ENCODE results near the gene MDGA2.

DNA sequence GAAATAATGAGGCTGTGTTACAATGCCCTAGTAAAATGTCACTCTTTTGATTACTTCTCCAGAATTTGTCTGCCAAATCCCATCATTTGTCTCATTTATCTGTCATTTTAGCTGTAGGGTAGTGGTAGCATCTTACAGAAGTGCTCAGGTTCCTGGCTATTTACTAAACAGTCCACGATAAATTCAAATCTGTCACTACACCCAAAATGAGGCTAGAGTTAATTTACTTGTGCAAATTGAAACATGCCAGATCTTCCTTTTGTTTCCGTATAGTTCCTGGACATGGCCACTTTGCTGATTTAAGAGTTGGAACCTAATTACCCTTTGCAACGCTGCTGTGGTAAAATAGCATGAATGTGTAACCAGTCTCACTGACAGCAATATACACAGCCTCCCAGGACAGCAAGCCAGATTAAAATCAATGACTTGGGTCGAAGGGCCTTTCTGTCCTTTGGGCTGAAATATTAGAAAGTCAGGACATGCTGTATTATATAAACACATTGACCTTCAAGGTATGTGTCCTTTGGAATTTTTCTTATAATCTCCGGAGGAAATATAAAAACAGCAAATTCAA, 485.4 kb downstream of the MDGA2 start:
- TF ChIP-seq, protein P1, sequence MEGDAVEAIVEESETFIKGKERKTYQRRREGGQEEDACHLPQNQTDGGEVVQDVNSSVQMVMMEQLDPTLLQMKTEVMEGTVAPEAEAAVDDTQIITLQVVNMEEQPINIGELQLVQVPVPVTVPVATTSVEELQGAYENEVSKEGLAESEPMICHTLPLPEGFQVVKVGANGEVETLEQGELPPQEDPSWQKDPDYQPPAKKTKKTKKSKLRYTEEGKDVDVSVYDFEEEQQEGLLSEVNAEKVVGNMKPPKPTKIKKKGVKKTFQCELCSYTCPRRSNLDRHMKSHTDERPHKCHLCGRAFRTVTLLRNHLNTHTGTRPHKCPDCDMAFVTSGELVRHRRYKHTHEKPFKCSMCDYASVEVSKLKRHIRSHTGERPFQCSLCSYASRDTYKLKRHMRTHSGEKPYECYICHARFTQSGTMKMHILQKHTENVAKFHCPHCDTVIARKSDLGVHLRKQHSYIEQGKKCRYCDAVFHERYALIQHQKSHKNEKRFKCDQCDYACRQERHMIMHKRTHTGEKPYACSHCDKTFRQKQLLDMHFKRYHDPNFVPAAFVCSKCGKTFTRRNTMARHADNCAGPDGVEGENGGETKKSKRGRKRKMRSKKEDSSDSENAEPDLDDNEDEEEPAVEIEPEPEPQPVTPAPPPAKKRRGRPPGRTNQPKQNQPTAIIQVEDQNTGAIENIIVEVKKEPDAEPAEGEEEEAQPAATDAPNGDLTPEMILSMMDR (IDR thresholded peaks at IDR 0.05) = no peak
- TF ChIP-seq POLR2A (IDR thresholded peaks at IDR 0.05) = no peak
- no peak for TF ChIP-seq POLR2AphosphoS5 (IDR thresholded peaks at IDR 0.05)
- TF ChIP-seq EP300 (IDR thresholded peaks at IDR 0.05) = no peak

All from upper lobe of left lung (tissue), 4 donors.